SU-DHL-6 (cell line): ENCODE data around the gene ATP5PB.
A peak's percentile ranks its signal among the peaks of the same experiment; 100 is the strongest.

Source experiments
- H2AFZ ChIP-seq: fragments of 200-600 bp; sonication (generic); 2 replicates; pipeline ENCODE4 v1.6.1; 2014; ENCODE audit warnings: low read depth, mild to moderate bottlenecking, moderate library complexity, mixed read lengths, antibody characterized with exemption, low read length; ENCODE audit not compliant: severe bottlenecking
- H3F3A ChIP-seq: fragments of 200-600 bp; shearing (Covaris generic); 2 replicates; pipeline ENCODE4 v1.6.0; 2016; ENCODE audit warnings: antibody characterized with exemption, mild to moderate bottlenecking; ENCODE audit not compliant: insufficient read depth
- H3K27ac ChIP-seq: fragments of 200-600 bp; sonication (generic); 2 replicates; pipeline ENCODE4 v1.5.1; 2016; ENCODE audit warnings: low read depth, mild to moderate bottlenecking, low read length, moderate library complexity, mixed read lengths
- H3K27me3 ChIP-seq: fragments of 200-600 bp; sonication (generic), shearing (Covaris generic); 2 replicates; pipeline ENCODE4 v1.6.0; 2014; ENCODE audit warnings: mild to moderate bottlenecking, low read length
- H3K36me3 ChIP-seq: fragments of 200-600 bp; sonication (generic); 2 replicates; pipeline ENCODE4 v1.6.1; 2014; ENCODE audit warnings: mild to moderate bottlenecking, low read length, mixed read lengths
- H3K4me2 ChIP-seq: fragments of 300-600, 200-600 bp; shearing (Covaris generic), sonication (generic); 2 replicates; pipeline ENCODE4 v1.6.0; 2014; ENCODE audit warnings: low read length, low read depth, mild to moderate bottlenecking; ENCODE audit not compliant: poor library complexity, severe bottlenecking
- H3K4me3 ChIP-seq: fragments of 200-600 bp; sonication (generic); 2 replicates; pipeline ENCODE4 v1.5.1; 2014; ENCODE audit warnings: antibody characterized with exemption, low read length, mild to moderate bottlenecking, mixed read lengths; ENCODE audit not compliant: insufficient read depth, poor library complexity, severe bottlenecking
- H3K79me2 ChIP-seq: fragments of 200-600 bp; sonication (generic); 2 replicates; pipeline ENCODE4 v1.6.1; 2014; ENCODE audit warnings: mild to moderate bottlenecking, low read length, moderate library complexity; ENCODE audit not compliant: insufficient read depth
- H3K9ac ChIP-seq: fragments of 200-600 bp; sonication (generic); 2 replicates; pipeline ENCODE4 v1.7.0; 2014; ENCODE audit warnings: mild to moderate bottlenecking, low read length
- H3K9me2 ChIP-seq: fragments of 200-600 bp; sonication (generic); replicated peaks from 2 replicates; pipeline ENCODE4 v1.6.1; 2014; ENCODE audit warnings: low read length; ENCODE audit not compliant: insufficient read depth
- H3K9me3 ChIP-seq: fragments of 200-600 bp; sonication (generic); 2 replicates; pipeline ENCODE4 v1.6.1; 2014; ENCODE audit warnings: low read length, mixed read lengths; ENCODE audit not compliant: insufficient read depth
- H4K20me1 ChIP-seq: fragments of 200-600 bp; sonication (generic); 2 replicates; pipeline ENCODE4 v1.6.1; 2014; ENCODE audit warnings: low read depth, mild to moderate bottlenecking, antibody characterized with exemption, low read length, moderate library complexity, mixed read lengths
- CTCF ChIP-seq: fragments of 200-600 bp; sonication (generic); IDR thresholded peaks from one replicate; pipeline ENCODE4 v1.5.1; 2017; ENCODE audit warnings: antibody characterized with exemption, mild to moderate bottlenecking, low read length, moderate library complexity; ENCODE audit not compliant: insufficient read depth, poor library complexity, severe bottlenecking
- EZH2phosphoT487 ChIP-seq: fragments of 200-600 bp; sonication (generic), shearing (Covaris generic); conservative IDR thresholded peaks from 2 replicates; pipeline ENCODE4 v1.6.1; 2018; ENCODE audit warnings: mild to moderate bottlenecking, antibody characterized with exemption, low read length, moderate library complexity, mixed read lengths

The ATP5PB gene

DNA sequence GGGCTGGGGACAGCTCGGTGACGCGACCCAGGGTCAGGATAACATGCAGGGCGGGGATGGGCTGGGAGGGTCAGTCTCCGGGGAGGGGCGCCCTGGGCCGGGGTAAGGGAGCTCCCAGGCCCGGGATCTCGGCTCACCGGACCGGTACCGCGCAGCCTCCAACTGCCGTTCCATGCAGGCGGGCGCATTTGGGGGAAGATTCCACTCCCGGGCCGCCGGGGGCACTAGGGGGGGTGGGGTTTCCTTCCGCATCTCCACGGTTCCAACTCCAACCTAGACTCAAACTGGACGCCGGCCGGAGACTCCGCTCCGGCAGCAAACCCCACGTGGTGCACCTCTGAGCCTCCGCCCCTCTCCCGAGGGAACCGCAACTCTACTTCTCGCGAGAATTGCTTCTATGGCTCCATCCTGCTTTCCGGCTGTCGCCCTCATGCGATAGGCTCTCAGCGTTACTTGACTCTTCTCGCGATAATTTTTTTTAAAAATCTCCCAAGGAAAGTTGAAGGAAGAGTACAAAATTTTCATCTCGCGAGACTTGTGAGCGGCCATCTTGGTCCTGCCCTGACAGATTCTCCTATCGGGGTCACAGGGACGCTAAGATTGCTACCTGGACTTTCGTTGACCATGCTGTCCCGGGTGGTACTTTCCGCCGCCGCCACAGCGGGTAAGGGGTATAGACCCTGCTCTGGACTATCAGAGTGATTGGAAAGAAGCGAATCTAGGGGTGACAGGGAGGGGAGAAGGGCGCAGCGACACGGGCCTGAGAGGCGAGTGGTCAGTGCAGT is at the start of gene ATP5PB, which contains the start of gene WDR77:
Gene ATP5PB (plus strand): TSS at position 547 of the 785 bp plus-strand sequence. CDS start 78 bp downstream, at position 625.
Gene WDR77 (minus strand): TSS at position 339 of the 785 bp plus-strand sequence. CDS start 87 bp downstream, at position 252.
- Histone ChIP-seq H3F3A (no peaks in the 10 kb centered on the region), H3K4me3 (peak within 1 kb of the TSS; percentile 98), H3K27me3 (no peaks in the 10 kb centered on the region), H3K9me3 (no peaks in the 10 kb centered on the region), H3K36me3 (peaks cover 15% of the 10 kb centered on the region; the same call in 1 of the 2 replicates), H4K20me1 (no peaks in the 10 kb centered on the region; the same call in 1 of the 2 replicates), H3K9ac (peak within 1 kb of the TSS; percentile 93), H3K27ac (peak within 1 kb of the TSS; percentile 57), H2AFZ (peak within 1 kb of the TSS; percentile 67), H3K9me2 (no peaks in the 10 kb centered on the region), H3K79me2 (peaks cover 88% of the 10 kb centered on the region), H3K4me2 (peak within 1 kb of the TSS; percentile 92)
- TF ChIP-seq EZH2phosphoT487 (no peak), CTCF (no peak)

DNA sequence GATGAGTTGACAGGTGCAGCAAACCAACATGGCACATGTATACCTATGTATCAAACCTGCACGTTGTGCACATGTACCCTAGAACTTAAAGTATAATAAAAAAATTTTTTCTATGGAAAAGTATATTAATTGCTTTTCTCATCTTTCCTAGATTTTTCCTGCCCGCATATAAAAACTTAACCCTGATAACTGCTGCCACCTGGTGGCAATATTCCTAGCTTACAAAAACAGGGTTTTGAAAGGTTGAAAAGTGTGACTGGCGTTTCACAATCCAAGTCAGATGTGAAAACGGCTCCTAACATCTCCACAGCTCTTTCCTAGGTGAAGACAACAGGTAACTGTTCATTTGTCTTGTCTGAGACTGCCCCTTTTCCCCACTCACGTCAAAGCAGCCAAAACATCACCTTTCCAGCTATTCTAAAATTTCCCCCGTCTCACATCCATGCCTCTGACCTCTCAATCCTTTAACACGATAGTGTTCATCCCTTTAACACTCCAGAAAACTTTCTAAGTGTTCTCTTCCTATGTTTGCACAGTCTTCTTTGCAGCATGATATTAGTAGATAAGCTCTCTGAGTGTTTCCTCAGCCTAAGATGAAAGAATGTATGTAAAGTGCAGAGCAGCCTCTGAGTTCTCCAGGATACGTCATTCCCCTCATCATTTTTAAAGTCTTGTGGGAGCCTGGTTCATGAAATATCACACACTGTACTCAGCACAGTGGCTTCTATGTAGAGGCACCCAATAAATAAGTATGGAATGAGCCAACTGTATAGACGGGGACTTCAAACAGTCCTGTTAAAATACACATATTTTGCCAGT is 49.3 kb upstream of the ATP5PB start:
- Histone ChIP-seq H3K9me2 (no peaks in the 10 kb centered on the region), H2AFZ (peak overlapping the region; percentile 2), H3K27ac (no peak overlapping the region), H4K20me1 (no peaks in the 10 kb centered on the region), H3K79me2 (no peaks in the 10 kb centered on the region), H3K4me2 (peak overlapping the region; percentile 11), H3K9ac (no peak overlapping the region; the same call in 1 of the 2 replicates), H3F3A (peaks cover 6% of the 10 kb centered on the region), H3K27me3 (no peaks in the 10 kb centered on the region), H3K36me3 (no peaks in the 10 kb centered on the region), H3K4me3 (no peak overlapping the region), H3K9me3 (no peaks in the 10 kb centered on the region)
- TF ChIP-seq CTCF = peak; percentile 67
- no peak for TF ChIP-seq EZH2phosphoT487

DNA sequence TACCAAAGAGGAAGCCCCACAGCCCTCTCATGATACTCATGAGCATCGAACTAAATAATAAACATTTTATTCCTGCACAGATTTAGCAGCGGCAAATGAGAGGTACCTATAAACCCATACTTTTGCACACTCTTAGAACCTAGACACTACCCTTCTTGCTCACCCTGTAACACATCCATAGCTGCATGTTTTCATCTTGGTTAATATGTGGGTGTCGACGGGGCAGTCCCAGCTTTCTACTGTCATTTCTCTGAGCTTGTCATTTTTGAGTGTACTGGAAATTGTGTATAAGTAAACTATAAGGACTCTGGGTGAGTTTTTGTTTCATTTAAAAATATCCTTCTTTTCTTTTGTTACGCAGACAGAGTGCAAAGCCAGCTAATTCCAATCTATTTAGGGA is 47.2 kb upstream of the ATP5PB start:
- no peak overlapping the region for H3K4me2 ChIP-seq
- H3K9ac ChIP-seq = no peak overlapping the region

More for the DNA sequence above, 47.2 kb upstream of the ATP5PB start:
- H3K9me3 ChIP-seq = no peaks in the 10 kb centered on the region
- no peaks in the 10 kb centered on the region for H3K27me3 ChIP-seq
- no peak overlapping the region for H3K27ac ChIP-seq
- H3K4me3 ChIP-seq = no peak overlapping the region
- no peaks in the 10 kb centered on the region for H4K20me1 ChIP-seq
- no peaks in the 10 kb centered on the region for H3K9me2 ChIP-seq
- H3K36me3 ChIP-seq = no peaks in the 10 kb centered on the region
- H2AFZ ChIP-seq = no peak overlapping the region
- H3K79me2 ChIP-seq = no peaks in the 10 kb centered on the region
- peaks cover 27% of the 10 kb centered on the region for H3F3A ChIP-seq
- TF ChIP-seq EZH2phosphoT487 (no peak), CTCF (no peak)
